Measurements from ENCODE around the gene TXK.
"Not testable (repeated sequence)": the region's sequence is repeated elsewhere in the genome, so short reads cannot be mapped to it uniquely, and the experiment has no call there.

Gene TXK
- 5.0 to 42.3 (median 17.9) reads per million in 9 experiments for total RNA-seq

GRCh38 chr4:48134081-48134480, at the start of gene TXK:
Gene TXK (minus strand): TSS chr4:48134250. CDS start chr4:48134170, 80 bp downstream.
- Mint-ChIP-seq H3K27me3 (no peaks in the 10 kb centered on the region), H3K36me3 (ENCODE audit: insufficient read depth) (peaks cover 11% of the 10 kb centered on the region), H3K4me1 (ENCODE audit: low read depth in 2 of 2) (peaks cover 27 to 59% of the 10 kb centered on the region in 2 donors), H3K4me3 (peak within 1 kb of the TSS; percentile 76 to 81), H3K27ac (peak within 1 kb of the TSS; percentile 81 to 91), H3K9me3 (no peaks in the 10 kb centered on the region)
- ATAC-seq (replicated peaks) (no peak), DNase-seq (no peak)

- no peak for ATAC-seq (replicated peaks)
- H3K27me3 Mint-ChIP-seq, result no peaks in the 10 kb centered on the region
- H3K4me3 Mint-ChIP-seq, result no peak overlapping the region
Observed at GRCh38 chr4:48180234-48180633, 46.2 kb upstream of the TXK start.

GRCh38 chr4:48178931-48179330, 44.9 kb upstream of the TXK start:
- Mint-ChIP-seq H3K27me3 (no peaks in the 10 kb centered on the region), H3K9me3 (no peaks in the 10 kb centered on the region), H3K4me1 (ENCODE audit: low read depth in 2 of 2) (no peaks in the 10 kb centered on the region), H3K4me3 (no peak overlapping the region), H3K36me3 (ENCODE audit: insufficient read depth) (peaks cover 3% of the 10 kb centered on the region), H3K27ac (no peak overlapping the region)
- no peak for ATAC-seq (replicated peaks)
- no peak for DNase-seq

More at GRCh38 chr4:48180234-48180633, 46.2 kb upstream of the TXK start:
- DNase-seq, result no peak
- no peaks in the 10 kb centered on the region for H3K4me1 Mint-ChIP-seq (ENCODE audit: low read depth in 2 of 2)
- no peaks in the 10 kb centered on the region for H3K9me3 Mint-ChIP-seq
- H3K27ac Mint-ChIP-seq, result no peak overlapping the region
- H3K36me3 Mint-ChIP-seq (ENCODE audit: insufficient read depth), result peaks cover 3% of the 10 kb centered on the region

- no peak for ATAC-seq (replicated peaks)
- Mint-ChIP-seq H3K9me3 (no peaks in the 10 kb centered on the region), H3K27me3 (no peaks in the 10 kb centered on the region), H3K4me1 (ENCODE audit: low read depth in 2 of 2) (no peaks in the 10 kb centered on the region), H3K36me3 (ENCODE audit: insufficient read depth) (peaks cover 3% of the 10 kb centered on the region), H3K27ac (no peak overlapping the region), H3K4me3 (no peak overlapping the region)
- DNase-seq, result no peak
Observed at GRCh38 chr4:48175806-48176205, 41.8 kb upstream of the TXK start.

- no peak for DNase-seq
- Mint-ChIP-seq H3K36me3 (ENCODE audit: insufficient read depth) (peaks cover 3% of the 10 kb centered on the region), H3K27ac (no peak overlapping the region), H3K9me3 (no peaks in the 10 kb centered on the region), H3K4me1 (ENCODE audit: low read depth in 2 of 2) (no peaks in the 10 kb centered on the region), H3K4me3 (no peak overlapping the region), H3K27me3 (no peaks in the 10 kb centered on the region)
- no peak for ATAC-seq (replicated peaks)
Observed at GRCh38 chr4:48175328-48175727, 41.3 kb upstream of the TXK start.

GRCh38 chr4:48173056-48173991, 39.3 kb upstream of the TXK start:
- no peak overlapping the region for H3K4me3 Mint-ChIP-seq
- ATAC-seq (replicated peaks) (no peak), DNase-seq (no peak)
- no peaks in the 10 kb centered on the region for H3K27me3 Mint-ChIP-seq
- no peaks in the 10 kb centered on the region for H3K9me3 Mint-ChIP-seq
- H3K36me3 Mint-ChIP-seq (ENCODE audit: insufficient read depth), result peaks cover 3% of the 10 kb centered on the region
- no peak overlapping the region for H3K27ac Mint-ChIP-seq
- no peaks in the 10 kb centered on the region for H3K4me1 Mint-ChIP-seq (ENCODE audit: low read depth in 2 of 2)

GRCh38 chr4:48172651-48173050, 38.6 kb upstream of the TXK start:
- Mint-ChIP-seq H3K36me3 (ENCODE audit: insufficient read depth) (peaks cover 3% of the 10 kb centered on the region), H3K4me3 (no peak overlapping the region), H3K27me3 (no peaks in the 10 kb centered on the region), H3K9me3 (no peaks in the 10 kb centered on the region), H3K27ac (no peak overlapping the region), H3K4me1 (ENCODE audit: low read depth in 2 of 2) (no peaks in the 10 kb centered on the region)
- DNase-seq (no peak), ATAC-seq (replicated peaks) (no peak)

GRCh38 chr4:48169636-48170035, 35.6 kb upstream of the TXK start:
- Mint-ChIP-seq H3K4me3 (no peak overlapping the region), H3K36me3 (ENCODE audit: insufficient read depth) (no peaks in the 10 kb centered on the region), H3K27me3 (no peaks in the 10 kb centered on the region), H3K9me3 (no peaks in the 10 kb centered on the region), H3K4me1 (ENCODE audit: low read depth in 2 of 2) (no peaks in the 10 kb centered on the region), H3K27ac (no peak overlapping the region)
- DNase-seq (no peak), ATAC-seq (replicated peaks) (no peak)

GRCh38 chr4:48167538-48168263, 33.7 kb upstream of the TXK start:
- Mint-ChIP-seq H3K27me3 (no peaks in the 10 kb centered on the region), H3K4me1 (ENCODE audit: low read depth in 2 of 2) (no peaks in the 10 kb centered on the region), H3K9me3 (no peaks in the 10 kb centered on the region), H3K4me3 (no peak overlapping the region), H3K36me3 (ENCODE audit: insufficient read depth) (no peaks in the 10 kb centered on the region), H3K27ac (no peak overlapping the region)
- ATAC-seq (replicated peaks), result no peak
- DNase-seq, result no peak

- ATAC-seq (replicated peaks); H3K36me3 Mint-ChIP-seq (ENCODE audit: insufficient read depth); H3K4me3 Mint-ChIP-seq; DNase-seq; H3K27me3 Mint-ChIP-seq; H3K9me3 Mint-ChIP-seq; H3K27ac Mint-ChIP-seq; H3K4me1 Mint-ChIP-seq (ENCODE audit: low read depth in 2 of 2): not testable (repeated sequence)
Observed at GRCh38 chr4:48164561-48164960, 30.5 kb upstream of the TXK start.

GRCh38 chr4:48163746-48164145, 29.7 kb upstream of the TXK start:
- H3K36me3 Mint-ChIP-seq (ENCODE audit: insufficient read depth), result peaks cover 4% of the 10 kb centered on the region
- DNase-seq (no peak), ATAC-seq (replicated peaks) (no peak)
- no peak overlapping the region for H3K27ac Mint-ChIP-seq
- no peaks in the 10 kb centered on the region for H3K9me3 Mint-ChIP-seq
- no peaks in the 10 kb centered on the region for H3K4me1 Mint-ChIP-seq (ENCODE audit: low read depth in 2 of 2)
- H3K27me3 Mint-ChIP-seq, result no peaks in the 10 kb centered on the region
- H3K4me3 Mint-ChIP-seq, result no peak overlapping the region

GRCh38 chr4:48162162-48162561, 28.1 kb upstream of the TXK start:
- DNase-seq, result no peak

GRCh38 chr4:48157271-48157670, 23.2 kb upstream of the TXK start:
- no peak overlapping the region for H3K4me3 Mint-ChIP-seq
- H3K4me1 Mint-ChIP-seq (ENCODE audit: low read depth in 2 of 2), result no peaks in the 10 kb centered on the region
- ATAC-seq (replicated peaks) (no peak), DNase-seq (no peak)
- H3K27me3 Mint-ChIP-seq, result no peaks in the 10 kb centered on the region
- no peak overlapping the region for H3K27ac Mint-ChIP-seq
- H3K9me3 Mint-ChIP-seq, result no peaks in the 10 kb centered on the region
- peaks cover 4% of the 10 kb centered on the region for H3K36me3 Mint-ChIP-seq (ENCODE audit: insufficient read depth)

More at GRCh38 chr4:48162162-48162561, 28.1 kb upstream of the TXK start:
- Mint-ChIP-seq H3K4me1 (ENCODE audit: low read depth in 2 of 2) (no peaks in the 10 kb centered on the region), H3K4me3 (no peak overlapping the region), H3K9me3 (no peaks in the 10 kb centered on the region), H3K36me3 (ENCODE audit: insufficient read depth) (peaks cover 4% of the 10 kb centered on the region), H3K27me3 (no peaks in the 10 kb centered on the region), H3K27ac (no peak overlapping the region)
- ATAC-seq (replicated peaks), result no peak

- H3K4me1 Mint-ChIP-seq (ENCODE audit: low read depth in 2 of 2), result no peaks in the 10 kb centered on the region
- DNase-seq, result no peak
- no peaks in the 10 kb centered on the region for H3K27me3 Mint-ChIP-seq
- no peak for ATAC-seq (replicated peaks)
- no peak overlapping the region for H3K4me3 Mint-ChIP-seq
- no peaks in the 10 kb centered on the region for H3K9me3 Mint-ChIP-seq
- peaks cover 4% of the 10 kb centered on the region for H3K36me3 Mint-ChIP-seq (ENCODE audit: insufficient read depth)
- no peak overlapping the region for H3K27ac Mint-ChIP-seq
Observed at GRCh38 chr4:48156423-48156822, 22.4 kb upstream of the TXK start.
